Subcutaneous adipose tissue (tissue), 4 donors: ENCODE measurements around the gene TMBIM6. TPM values are rescaled to one million over a fixed set of nuclear protein-coding genes. Genes with fewer than 3 reads are reported as not detected.

Source experiments
- CTCF ChIP-seq: fragments of 450-650 bp; IDR thresholded peaks from one replicate; pipeline ENCODE4 v1.5.1; 2016; ENCODE audit warnings: low read depth, mild to moderate bottlenecking, control low read depth, antibody characterized with exemption, moderate library complexity
- total RNA-seq, 4 donors: library from RNA; depleted of rRNA; stranded (reverse); fragments of >200 nt; gene quantifications; one replicate each; pipeline ENCODE4 v1.1.0, GENCODE V29; 2016

TMBIM6 gene, protein sequence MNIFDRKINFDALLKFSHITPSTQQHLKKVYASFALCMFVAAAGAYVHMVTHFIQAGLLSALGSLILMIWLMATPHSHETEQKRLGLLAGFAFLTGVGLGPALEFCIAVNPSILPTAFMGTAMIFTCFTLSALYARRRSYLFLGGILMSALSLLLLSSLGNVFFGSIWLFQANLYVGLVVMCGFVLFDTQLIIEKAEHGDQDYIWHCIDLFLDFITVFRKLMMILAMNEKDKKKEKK
- 100 to 1,000 TPM; 263 to 522 (median 375) TPM for total RNA-seq

- no peak for TF ChIP-seq CTCF
These were observed at the start of gene TMBIM6 for GRCh38 chr12:49740930-49741881. TSS of gene TMBIM6 (plus strand) at chr12:49741557. CDS start at chr12:49752494, 10,937 bp downstream.

GRCh38 chr12:49692851-49693250 lies 48.5 kb upstream of the TMBIM6 start:
- TF ChIP-seq CTCF, result no peak

DNA sequence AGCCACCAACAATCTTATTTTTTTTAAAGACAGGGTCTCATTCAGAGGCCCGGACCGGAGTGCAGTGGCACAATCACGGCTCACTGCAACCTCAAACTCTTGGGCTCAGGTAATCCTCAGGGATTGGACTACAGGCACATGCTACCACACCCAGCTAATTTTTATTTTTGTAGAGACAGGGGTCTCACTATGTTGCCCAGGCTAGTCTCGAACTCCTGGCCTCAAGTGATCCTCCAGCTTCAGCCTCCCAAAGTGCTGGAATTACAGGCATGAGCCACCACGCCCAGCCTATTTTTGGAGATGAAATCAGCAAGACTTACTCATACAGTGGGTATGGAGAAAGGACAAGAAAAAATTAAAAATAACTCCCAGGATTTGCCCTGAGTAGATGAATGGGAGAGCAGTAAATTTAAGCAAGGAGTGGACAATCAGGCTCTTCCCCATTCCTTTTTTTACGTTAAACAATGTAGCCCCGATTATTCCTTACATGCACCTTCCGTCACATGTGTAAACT lies 47.4 kb upstream of the TMBIM6 start:
- TF ChIP-seq CTCF, result no peak

GRCh38 chr12:49696723-49697122 lies 44.6 kb upstream of the TMBIM6 start:
- TF ChIP-seq CTCF, result no peak

DNA sequence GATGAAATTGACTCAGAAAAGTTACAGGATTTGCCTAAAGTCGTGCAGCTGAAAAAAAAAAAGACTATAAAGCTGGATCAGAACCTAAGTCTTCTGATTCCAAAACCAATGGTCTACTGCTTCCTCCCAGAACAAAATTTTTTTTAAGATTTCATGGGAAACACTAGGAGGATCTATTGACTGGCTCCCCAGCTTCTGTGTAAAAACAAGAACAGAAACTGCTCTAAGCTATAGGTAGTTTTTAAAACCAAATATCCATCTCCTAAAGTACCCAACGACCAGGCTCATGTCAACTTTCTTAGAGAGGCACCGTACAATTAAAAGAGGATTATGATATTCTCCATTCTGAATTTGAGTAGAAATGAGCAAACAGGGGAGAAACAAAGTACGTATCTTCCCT lies 43.5 kb upstream of the TMBIM6 start:
- TF ChIP-seq CTCF, result no peak

GRCh38 chr12:49698619-49699545 lies 42.5 kb upstream of the TMBIM6 start:
- no peak for TF ChIP-seq CTCF
